Activated T-helper 1 cell treated with anti-CD3 and anti-CD28 coated beads, Interleukin-12 subunit alpha, Interleukin-12 subunit beta, Interleukin-2, Interleukin-4 antibody, amounts not matched to agents 30 ng/mL and 10 ng/mL and 1 ng/mL, durations not matched to agents 14 hours and 24 hours and 36 hours (primary cell): ENCODE measurements around the gene HDAC5. TPM values are rescaled to one million over a fixed set of nuclear protein-coding genes. Genes with fewer than 3 reads are reported as not detected.
"Not testable (repeated sequence)": the region's sequence is repeated elsewhere in the genome, so short reads cannot be mapped to it uniquely, and the experiment has no call there.

Source experiments
- DNase-seq: peaks from one replicate; pipeline ENCODE4 v3.0.0; 2021; ENCODE audit warnings: low spot score
- H3K27ac Mint-ChIP-seq: one replicate; pipeline ENCODE4 v1.8.0; 2021; ENCODE audit warnings: mild to moderate bottlenecking, mixed read lengths
- H3K27me3 Mint-ChIP-seq: one replicate; pipeline ENCODE4 v1.8.0; 2022; ENCODE audit warnings: mild to moderate bottlenecking, moderate library complexity, mixed read lengths; ENCODE audit not compliant: insufficient read depth
- H3K36me3 Mint-ChIP-seq: one replicate; pipeline ENCODE4 v1.8.0; 2021; ENCODE audit warnings: low read depth, mixed read lengths
- H3K4me1 Mint-ChIP-seq: one replicate; pipeline ENCODE4 v1.8.0; 2021; ENCODE audit warnings: low read depth, mixed read lengths
- H3K4me3 Mint-ChIP-seq: one replicate; pipeline ENCODE4 v1.8.0; 2021; ENCODE audit warnings: mild to moderate bottlenecking, moderate library complexity, mixed read lengths
- H3K9me3 Mint-ChIP-seq: one replicate; pipeline ENCODE4 v1.8.0; 2021; ENCODE audit warnings: mixed read lengths
- intact Hi-C: fragments of 100-400 bp; cut with micrococcal nuclease; formaldehyde crosslinking; loops from one replicate; pipeline ENCODE4 v1.15.1; 2024
- total RNA-seq: library from RNA; stranded (reverse); gene quantifications from 2 replicates; pipeline ENCODE4 v1.2.3, GENCODE V29; 2022

Gene HDAC5
- total RNA-seq, 1 donor from 2014 or later = 20.6 TPM

DNA sequence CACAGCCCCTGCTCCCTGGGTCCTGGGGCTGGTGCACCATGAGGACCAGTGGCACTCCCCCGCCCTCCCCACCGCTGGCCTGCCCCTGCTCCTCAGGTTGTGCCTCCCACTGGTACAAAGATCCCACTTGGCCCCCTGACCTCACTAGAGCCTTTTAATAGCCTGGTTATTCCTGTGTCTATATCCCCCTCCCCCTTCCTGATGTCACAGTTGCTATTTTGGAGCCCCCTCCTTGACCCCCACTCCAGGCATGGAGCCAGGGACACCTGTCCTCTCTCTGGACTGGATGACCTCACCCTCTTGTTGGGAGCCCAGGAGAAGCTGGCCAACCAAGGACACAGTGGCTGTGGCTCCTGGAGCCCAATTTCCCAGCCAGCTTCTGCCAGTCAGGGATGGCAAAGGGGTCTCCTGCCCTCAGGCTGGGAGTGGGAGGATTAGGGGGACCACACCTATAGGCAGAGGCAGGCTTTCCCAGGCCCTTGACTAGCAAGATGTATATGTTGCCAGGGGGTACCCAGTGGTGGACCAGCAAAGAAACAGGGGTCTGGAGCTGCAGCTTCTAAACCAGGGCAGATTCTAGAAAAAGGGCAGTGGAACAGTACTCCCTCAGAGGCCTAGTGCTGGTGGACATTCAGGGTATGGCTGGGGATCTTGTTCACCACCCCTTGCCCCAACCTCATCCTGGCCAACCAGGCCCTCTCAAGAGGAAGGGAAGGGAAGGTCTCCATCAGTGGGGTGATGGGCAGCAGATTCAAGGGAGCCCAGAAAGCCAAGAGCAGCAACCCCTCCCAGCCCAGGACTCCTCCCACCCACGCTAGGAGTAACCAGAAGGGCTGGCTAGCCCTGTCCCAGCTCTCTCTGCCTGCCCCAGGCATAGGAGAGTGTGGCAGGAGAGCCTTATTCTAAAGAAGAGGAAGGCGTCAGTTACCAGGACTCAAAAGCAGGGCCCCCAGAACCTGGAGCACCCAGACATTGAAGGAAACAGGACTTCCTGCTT is 10.9 kb downstream of the HDAC5 start:
- Mint-ChIP-seq H3K4me1 (peaks cover 5% of the 10 kb centered on the region), H3K27ac (no peak overlapping the region), H3K36me3 (no peaks in the 10 kb centered on the region), H3K9me3 (no peaks in the 10 kb centered on the region), H3K4me3 (no peak overlapping the region), H3K27me3 (peaks cover 3% of the 10 kb centered on the region)
- DNase-seq = no peak
- intact Hi-C loops = no loop called here

DNA sequence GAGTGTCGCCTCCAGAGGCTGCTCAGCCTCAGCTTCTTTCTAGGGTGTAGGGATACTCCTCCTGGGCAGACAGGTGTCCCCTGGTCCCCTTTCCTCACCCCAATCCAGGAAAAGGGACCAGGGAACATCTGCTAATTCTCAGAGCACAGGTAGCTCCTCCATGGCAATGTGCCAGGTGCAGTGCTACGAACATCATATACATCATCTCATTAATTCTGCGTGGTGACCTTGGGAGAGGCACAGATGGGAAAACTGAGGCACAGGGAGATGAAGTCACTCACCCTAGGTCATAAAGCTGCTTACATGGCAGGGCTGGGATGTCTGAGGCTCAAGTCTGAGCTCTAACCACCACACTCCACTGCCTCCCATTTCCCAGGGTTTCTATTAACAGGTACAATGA is 11.7 kb downstream of the HDAC5 start:
- intact Hi-C loops = no loop called here
- Mint-ChIP-seq H3K36me3 (no peaks in the 10 kb centered on the region), H3K27me3 (peaks cover 3% of the 10 kb centered on the region), H3K4me3 (no peak overlapping the region), H3K27ac (no peak overlapping the region), H3K9me3 (no peaks in the 10 kb centered on the region), H3K4me1 (peaks cover 5% of the 10 kb centered on the region)
- no peak for DNase-seq

DNA sequence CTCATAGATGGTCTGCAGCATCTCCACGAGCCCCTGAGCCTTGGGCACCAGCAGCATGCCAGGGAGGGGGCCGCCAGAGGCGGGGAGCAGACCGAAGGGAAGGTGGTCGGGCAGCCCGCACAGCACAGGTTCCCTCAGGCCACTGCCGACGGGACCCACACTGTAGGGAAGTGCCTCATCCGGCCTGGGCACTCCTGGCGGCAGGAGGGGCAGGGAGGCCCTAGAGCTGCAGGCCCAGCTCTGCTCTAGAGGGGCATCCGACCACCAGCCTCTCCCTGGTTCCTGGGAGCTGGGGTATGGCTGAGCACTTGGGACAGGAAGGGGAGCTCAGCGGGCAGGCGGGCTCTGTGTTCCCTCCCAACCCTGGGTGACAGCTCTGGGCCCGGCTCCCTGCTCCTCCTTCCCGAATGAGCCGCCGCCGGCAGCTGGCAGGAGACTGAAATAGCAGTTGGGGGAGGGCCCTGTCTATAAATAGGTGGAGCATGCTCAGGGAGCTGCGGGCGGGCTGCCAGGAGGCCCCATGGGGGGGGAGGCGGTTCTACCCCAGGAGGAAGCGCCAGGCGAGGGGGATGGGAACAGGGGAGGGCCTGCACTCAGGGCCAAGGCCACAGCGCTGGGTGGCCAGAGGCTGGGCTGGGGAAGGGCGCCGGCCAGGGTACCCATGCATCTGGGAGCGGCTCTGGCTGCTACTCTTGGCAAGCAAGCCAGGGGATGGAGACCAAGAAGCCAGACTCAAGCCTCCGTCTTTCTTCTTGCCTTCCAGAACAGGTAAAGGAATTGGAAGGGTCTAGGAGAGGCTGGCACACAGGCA is 12.4 kb downstream of the HDAC5 start:
- Mint-ChIP-seq H3K36me3 (no peaks in the 10 kb centered on the region), H3K27ac (no peak overlapping the region), H3K4me3 (no peak overlapping the region), H3K9me3 (no peaks in the 10 kb centered on the region), H3K4me1 (peaks cover 5% of the 10 kb centered on the region), H3K27me3 (peaks cover 3% of the 10 kb centered on the region)
- peak; percentile 25 for DNase-seq
- intact Hi-C loops = no loop called here

DNA sequence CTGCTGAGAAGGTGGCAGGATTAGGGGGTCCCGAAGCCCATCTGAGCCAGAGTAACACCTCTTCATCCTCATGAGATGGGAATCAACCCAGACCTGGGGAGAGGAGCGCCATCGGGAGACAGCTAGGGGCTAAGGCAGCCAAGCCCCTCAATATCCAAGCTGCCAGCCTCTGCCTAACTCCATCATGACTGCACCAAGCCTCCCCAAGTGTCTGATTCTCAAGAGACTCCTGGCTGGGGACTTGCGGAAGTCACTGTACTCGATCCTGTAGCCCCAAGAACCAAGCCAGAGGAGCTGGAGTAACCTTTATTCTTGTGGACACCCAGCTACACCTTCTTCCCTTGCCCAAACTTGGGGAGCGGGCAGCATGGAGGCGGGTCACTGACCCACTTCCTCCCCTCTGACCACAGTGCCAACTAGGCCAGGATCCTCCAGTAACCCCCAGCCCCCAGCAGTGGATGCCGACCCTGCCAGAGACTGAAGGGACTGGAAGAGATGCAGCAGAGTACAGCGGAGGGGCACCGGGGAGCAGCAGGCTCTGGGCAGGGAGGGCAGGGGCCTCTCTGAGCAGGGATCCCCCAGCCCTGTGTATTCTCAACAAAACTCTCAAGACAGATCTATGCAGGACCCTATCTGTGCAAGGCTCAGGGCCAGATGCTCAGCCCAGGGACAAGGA is 13.3 kb downstream of the HDAC5 start:
- H3K4me3 Mint-ChIP-seq = no peak overlapping the region
- H3K4me1 Mint-ChIP-seq = peaks cover 5% of the 10 kb centered on the region
- no peaks in the 10 kb centered on the region for H3K9me3 Mint-ChIP-seq
- no peak for DNase-seq
- H3K27me3 Mint-ChIP-seq = peaks cover 3% of the 10 kb centered on the region
- no peaks in the 10 kb centered on the region for H3K36me3 Mint-ChIP-seq
- H3K27ac Mint-ChIP-seq = no peak overlapping the region
- intact Hi-C loops = no loop called here

DNA sequence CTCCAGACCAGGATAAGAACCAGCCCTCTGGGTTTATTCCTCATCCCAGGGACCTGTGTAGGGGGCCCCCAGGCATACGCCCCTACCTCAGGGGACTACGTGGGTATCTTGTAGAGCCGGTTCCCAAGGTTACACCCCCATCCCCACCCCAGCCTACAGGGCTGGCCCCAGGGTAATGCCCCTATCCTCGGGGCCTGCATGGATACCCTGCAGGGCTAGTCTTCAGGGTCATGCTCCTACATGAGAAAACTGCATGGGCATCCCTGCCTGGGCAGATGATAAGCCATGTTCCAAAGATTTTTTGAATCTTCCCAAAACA is 14.2 kb downstream of the HDAC5 start:
- Mint-ChIP-seq H3K4me3 (no peak overlapping the region), H3K9me3 (no peaks in the 10 kb centered on the region), H3K36me3 (no peaks in the 10 kb centered on the region), H3K4me1 (peaks cover 5% of the 10 kb centered on the region), H3K27ac (no peak overlapping the region), H3K27me3 (peaks cover 3% of the 10 kb centered on the region)
- no peak for DNase-seq
- intact Hi-C loops = loop anchor here (5.0 kb wide), 1 partner anchor 763 kb away; no protein-coding TSS in a partner anchor

DNA sequence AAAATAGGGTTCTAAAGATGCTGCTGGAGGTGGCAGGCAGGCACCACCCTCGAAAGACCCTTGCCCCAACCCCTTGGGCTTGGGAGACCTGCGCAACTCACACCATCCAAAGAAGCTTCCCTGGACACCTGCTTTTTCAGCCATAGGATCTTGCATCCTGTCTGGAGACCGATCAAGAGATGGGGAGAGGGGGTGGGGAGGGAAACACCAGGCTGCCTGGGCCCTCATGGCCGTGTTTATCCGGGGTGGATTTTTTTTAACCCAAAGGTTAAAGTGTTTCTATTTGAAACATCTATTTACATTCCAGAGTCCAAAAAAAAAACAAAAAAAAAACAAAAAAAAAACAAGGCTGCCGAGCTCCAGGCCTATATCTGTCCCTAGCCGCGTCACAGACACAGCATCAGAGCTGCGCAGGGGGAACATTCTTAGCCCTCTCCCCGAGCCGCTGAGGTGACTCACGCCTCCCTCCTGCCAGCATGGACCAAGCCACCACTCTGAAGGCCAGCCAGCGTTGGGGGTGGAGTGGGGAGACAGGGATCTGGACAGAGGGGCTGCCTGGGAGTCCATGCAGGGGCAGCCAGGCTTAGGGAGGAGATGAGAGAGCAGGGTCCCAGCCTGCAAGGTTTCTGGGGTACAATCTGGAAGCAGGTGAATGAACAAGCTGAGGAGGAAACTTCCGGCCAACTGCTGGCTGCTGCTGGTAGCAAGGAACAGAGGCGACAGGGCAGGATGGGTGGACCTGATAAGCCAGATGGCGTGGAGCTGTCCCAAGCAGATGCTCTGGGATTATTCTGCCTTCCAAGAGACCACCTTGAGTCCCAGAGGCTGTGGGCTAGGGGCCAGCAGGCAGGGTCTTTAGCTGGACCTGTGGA is 14.8 kb downstream of the HDAC5 start:
- Mint-ChIP-seq H3K27ac (no peak overlapping the region), H3K4me1 (peaks cover 5% of the 10 kb centered on the region), H3K4me3 (no peak overlapping the region), H3K36me3 (no peaks in the 10 kb centered on the region), H3K27me3 (peaks cover 3% of the 10 kb centered on the region), H3K9me3 (no peaks in the 10 kb centered on the region)
- intact Hi-C loops = loop anchor here (5.0 kb wide), 1 partner anchor 764 kb away; no protein-coding TSS in a partner anchor
- DNase-seq = no peak

DNA sequence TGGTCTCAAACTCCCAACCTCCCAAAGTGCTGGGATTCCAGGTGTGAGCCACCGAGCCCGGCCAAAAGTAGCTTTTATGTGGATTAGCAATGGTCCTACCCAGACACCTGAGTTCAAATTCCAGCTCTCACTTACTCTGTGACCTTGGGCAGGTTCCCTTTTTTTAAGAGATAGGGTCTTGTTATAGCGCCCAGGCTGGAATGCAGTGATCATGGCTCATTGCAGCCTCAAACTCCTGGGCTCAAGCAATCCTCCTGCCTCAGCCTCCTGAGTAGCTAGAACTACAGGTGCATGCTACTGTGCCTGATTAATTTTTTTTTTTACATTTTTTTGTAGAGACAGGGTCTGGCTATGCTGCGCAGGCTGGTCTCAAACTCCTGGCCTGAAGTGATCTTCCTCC is 16.6 kb downstream of the HDAC5 start:
- no peaks in the 10 kb centered on the region for H3K27me3 Mint-ChIP-seq
- no peaks in the 10 kb centered on the region for H3K4me1 Mint-ChIP-seq
- H3K27ac Mint-ChIP-seq = no peak overlapping the region
- H3K4me3 Mint-ChIP-seq = no peak overlapping the region
- no peak for DNase-seq
- no peaks in the 10 kb centered on the region for H3K36me3 Mint-ChIP-seq
- H3K9me3 Mint-ChIP-seq = no peaks in the 10 kb centered on the region
- intact Hi-C loops = loop anchor here (5.0 kb wide), 1 partner anchor 766 kb away; no protein-coding TSS in a partner anchor

DNA sequence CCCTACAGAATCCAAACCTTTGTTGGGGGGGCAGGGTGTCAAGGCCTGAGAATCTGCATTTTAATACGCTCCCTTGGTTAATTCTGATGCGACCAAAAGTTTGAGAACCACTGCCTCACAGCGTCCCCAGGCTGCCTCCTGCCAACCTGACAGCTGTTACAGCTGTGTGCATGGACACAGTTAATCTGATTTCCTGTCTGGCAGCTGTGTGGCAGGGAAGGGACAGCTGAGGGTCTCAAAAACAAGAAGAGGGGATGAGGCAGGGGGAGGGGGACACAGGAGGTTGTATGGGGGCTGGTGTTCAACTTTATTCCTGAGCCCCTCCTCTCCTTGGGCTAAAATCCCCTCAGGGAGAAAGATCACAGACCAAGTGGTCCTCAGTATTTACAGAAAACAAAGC is 17.5 kb downstream of the HDAC5 start:
- Mint-ChIP-seq H3K4me3 (no peak overlapping the region), H3K4me1 (no peaks in the 10 kb centered on the region), H3K27ac (no peak overlapping the region), H3K36me3 (no peaks in the 10 kb centered on the region), H3K27me3 (no peaks in the 10 kb centered on the region), H3K9me3 (no peaks in the 10 kb centered on the region)
- DNase-seq = no peak
- intact Hi-C loops = loop anchor here (5.0 kb wide), 1 partner anchor 766 kb away; no protein-coding TSS in a partner anchor

DNA sequence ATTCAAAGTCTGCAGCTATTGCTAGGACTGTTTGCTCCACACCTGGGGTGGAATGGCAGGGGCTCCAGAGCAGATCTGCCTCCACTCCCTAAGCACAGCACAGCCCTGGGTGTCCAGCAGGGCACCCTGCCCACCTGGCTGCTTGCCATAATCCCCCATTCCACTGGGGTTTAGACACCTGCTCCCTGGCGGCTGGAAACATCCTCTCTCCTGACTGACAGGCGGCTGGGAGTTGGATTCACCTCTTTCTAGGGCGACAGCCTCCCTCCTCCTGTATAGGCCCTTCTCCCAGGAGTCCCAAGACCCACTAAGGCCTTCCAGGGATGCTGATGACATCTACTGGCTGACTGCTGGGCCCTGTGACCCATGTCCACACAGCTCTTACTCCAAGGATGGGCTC is 18.0 kb downstream of the HDAC5 start:
- no peak for DNase-seq
- no peaks in the 10 kb centered on the region for H3K27me3 Mint-ChIP-seq
- no peak overlapping the region for H3K27ac Mint-ChIP-seq
- no peaks in the 10 kb centered on the region for H3K9me3 Mint-ChIP-seq
- H3K4me3 Mint-ChIP-seq = no peak overlapping the region
- no peaks in the 10 kb centered on the region for H3K36me3 Mint-ChIP-seq
- intact Hi-C loops = loop anchor here (5.0 kb wide), 1 partner anchor 767 kb away; no protein-coding TSS in a partner anchor
- H3K4me1 Mint-ChIP-seq = no peaks in the 10 kb centered on the region

DNA sequence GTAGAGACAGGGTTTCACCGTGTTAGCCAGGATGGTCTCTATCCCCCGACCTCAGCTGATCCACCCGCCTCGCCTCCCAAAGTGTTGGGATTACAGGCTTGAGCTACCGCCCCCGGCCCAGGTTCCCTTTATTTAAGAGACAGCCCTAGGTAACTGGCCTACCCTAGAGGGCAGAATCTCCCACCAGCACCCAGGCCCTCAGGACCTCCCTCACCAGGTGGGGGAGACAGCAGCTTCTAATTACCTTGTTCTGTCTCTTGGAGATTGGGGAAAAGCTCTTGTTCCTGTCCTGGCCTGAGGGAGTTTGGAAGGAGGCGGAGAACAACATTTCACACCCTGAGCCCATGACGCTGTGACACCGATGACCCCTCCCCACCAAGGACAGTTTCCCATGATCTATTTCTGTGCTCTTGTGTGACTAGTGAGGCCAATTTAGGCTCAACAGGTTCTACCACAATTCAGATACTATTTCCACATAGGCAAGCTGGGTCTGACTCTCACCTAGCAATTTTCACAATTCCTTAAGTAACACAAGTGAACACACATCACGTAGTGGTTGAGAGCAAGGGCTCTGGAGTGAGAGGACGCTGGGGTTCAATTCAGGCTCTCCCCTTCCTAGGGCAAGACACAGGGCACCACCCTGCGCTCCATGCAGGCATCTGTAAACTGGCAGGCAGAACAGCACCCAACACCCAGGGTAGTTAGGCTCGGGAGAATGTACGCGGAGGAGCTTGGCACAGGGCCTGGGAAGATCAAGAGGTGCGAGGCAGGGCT is 20.4 kb downstream of the HDAC5 start:
- Mint-ChIP-seq H3K27ac (no peak overlapping the region), H3K9me3 (no peaks in the 10 kb centered on the region), H3K4me3 (no peak overlapping the region), H3K27me3 (no peaks in the 10 kb centered on the region), H3K36me3 (no peaks in the 10 kb centered on the region), H3K4me1 (no peaks in the 10 kb centered on the region)
- no peak for DNase-seq
- intact Hi-C loops = no loop called here

DNA sequence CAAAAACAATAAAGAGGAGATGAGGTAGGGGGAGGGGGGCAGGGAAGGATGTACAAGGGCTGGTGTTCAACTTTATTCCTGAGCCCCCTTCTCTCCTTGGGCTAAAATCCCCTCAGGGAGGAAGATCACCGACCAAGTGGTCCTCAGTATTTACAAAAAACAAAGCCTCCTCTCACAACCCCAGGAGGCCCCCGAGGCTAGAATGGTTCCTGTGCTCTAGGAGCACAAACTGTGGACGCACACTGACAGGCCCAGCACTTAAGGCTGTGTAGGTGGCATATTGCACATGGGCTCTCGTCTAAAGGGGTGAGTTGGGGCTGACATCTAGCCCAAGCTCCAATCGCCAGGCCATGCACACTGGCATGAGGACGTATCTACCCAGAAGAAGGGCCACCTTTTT is 21.6 kb downstream of the HDAC5 start:
- H3K36me3 Mint-ChIP-seq, H3K27ac Mint-ChIP-seq, H3K4me1 Mint-ChIP-seq, H3K27me3 Mint-ChIP-seq, intact Hi-C loops, DNase-seq, H3K9me3 Mint-ChIP-seq, H3K4me3 Mint-ChIP-seq: not testable (repeated sequence)
